Measurements from ENCODE around the gene ARHGAP26.
A peak's percentile ranks its signal among the peaks of the same experiment; 100 is the strongest.

Gene ARHGAP26

GRCh38 chr5:142862594-142862993 lies 92.4 kb downstream of the ARHGAP26 start:
- no peak for TF ChIP-seq CTCF (IDR thresholded peaks at IDR 0.05)

GRCh38 chr5:142863856-142864255 lies 93.7 kb downstream of the ARHGAP26 start:
- no peak for TF ChIP-seq CTCF (IDR thresholded peaks at IDR 0.05)

GRCh38 chr5:142864290-142865260 lies 94.4 kb downstream of the ARHGAP26 start:
- TF ChIP-seq CTCF (IDR thresholded peaks at IDR 0.05) = no peak

DNA sequence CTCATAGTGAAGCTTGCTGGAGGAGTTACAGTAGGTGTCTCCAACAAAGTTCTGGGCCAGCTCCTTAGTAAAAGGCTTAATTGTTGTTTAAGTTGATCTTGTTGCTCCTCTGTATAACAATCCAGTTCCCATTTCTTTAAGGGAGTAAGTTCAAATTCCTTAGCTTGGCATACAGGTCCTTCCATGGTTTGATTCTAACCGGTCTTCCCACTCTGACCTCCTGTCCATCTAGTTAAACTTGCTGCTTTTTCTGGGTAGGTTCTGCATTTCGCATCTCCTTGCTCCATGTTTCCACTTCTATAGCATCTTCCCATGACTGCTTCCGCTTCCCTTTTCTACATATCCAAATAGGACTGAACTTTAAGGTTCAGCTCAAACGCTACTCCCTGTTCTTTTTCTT lies 95.5 kb downstream of the ARHGAP26 start:
- TF ChIP-seq CTCF (IDR thresholded peaks at IDR 0.05) = no peak

GRCh38 chr5:142866563-142867275 lies 96.5 kb downstream of the ARHGAP26 start:
- TF ChIP-seq CTCF (IDR thresholded peaks at IDR 0.05) = peak; percentile 85; the same call in 1 of the 2 replicates

GRCh38 chr5:142869886-142870285 lies 99.7 kb downstream of the ARHGAP26 start:
- no peak for TF ChIP-seq CTCF (IDR thresholded peaks at IDR 0.05)

GRCh38 chr5:142870532-142871362 lies 100.6 kb downstream of the ARHGAP26 start:
- TF ChIP-seq CTCF (IDR thresholded peaks at IDR 0.05) = no peak
